GM12878 (cell line): ENCODE data around the gene BRAT1.

Experiments used
- E2F8 ChIP-seq: fragments of 450-650 bp; IDR thresholded peaks from 2 replicates; pipeline ENCODE4 v1.6.1; 2018; ENCODE audit warnings: mild to moderate bottlenecking, low read depth, moderate library complexity; ENCODE audit not compliant: partially characterized antibody
- EGR1 ChIP-seq, 2 experiments: IDR thresholded peaks; 1 replicate in 1 of 2; 2 replicates in 1 of 2; pipeline ENCODE4 v1.6.1; 2011 to 2012; ENCODE audit warnings: low read depth in 2 of 2, low read length in 2 of 2, borderline replicate concordance in 1 of 2, mild to moderate bottlenecking in 1 of 2, moderate library complexity in 1 of 2
- ETV6 ChIP-seq, 2 experiments: fragments of 450-650 bp in 1 of 2; IDR thresholded peaks in 1 of 2; conservative IDR thresholded peaks in 1 of 2; 2 replicates each; pipeline ENCODE4 v1.6.1; 2014; ENCODE audit warnings: antibody characterized with exemption in 1 of 2, borderline replicate concordance in 1 of 2, low read depth in 1 of 2, mild to moderate bottlenecking in 1 of 2, moderate library complexity in 1 of 2
- FOS ChIP-seq: IDR thresholded peaks from 3 replicates; pipeline ENCODE4 v1.6.1; 2011; ENCODE audit warnings: borderline replicate concordance; ENCODE audit not compliant: insufficient read length; ENCODE audit errors: extremely low read depth
- HDGF ChIP-seq: fragments of 450-650 bp; IDR thresholded peaks from 2 replicates; pipeline ENCODE4 v1.6.1; 2016; ENCODE audit warnings: antibody characterized with exemption
- POLR2A ChIP-seq: IDR thresholded peaks from 2 replicates; pipeline ENCODE4 v1.6.1; 2011; ENCODE audit warnings: low read depth, mild to moderate bottlenecking, low read length
- POLR2AphosphoS5 ChIP-seq: IDR thresholded peaks from 2 replicates; pipeline ENCODE4 v1.6.1; 2011; ENCODE audit warnings: mild to moderate bottlenecking, low read length, inconsistent platforms
- RFX5 ChIP-seq: IDR thresholded peaks from 2 replicates; pipeline ENCODE4 v1.6.1; 2011; ENCODE audit warnings: low read depth, low read length, improper control_type of control experiment
- TF ChIP-seq, protein P1 (sequence below): fragments of 150-350 bp; IDR thresholded peaks from 2 replicates; pipeline ENCODE4 v1.6.1; 2014; ENCODE audit warnings: mild to moderate bottlenecking, low read depth, low read length
- TF ChIP-seq, protein P2 (sequence below), 3 experiments: IDR thresholded peaks in 2 of 3; conservative IDR thresholded peaks in 1 of 3; 2 replicates each; pipeline ENCODE4 v1.5.1; 2011; ENCODE audit warnings: low read depth in 3 of 3, low read length in 3 of 3, mild to moderate bottlenecking in 3 of 3, control low read depth in 2 of 3, moderate library complexity in 2 of 3, inconsistent platforms in 1 of 3, mixed read lengths in 1 of 3; ENCODE audit not compliant: control insufficient read depth in 2 of 3, insufficient read depth in 1 of 3; ENCODE audit errors: extremely low read depth in 1 of 3
- TF ChIP-seq, protein P3 (sequence below): IDR thresholded peaks from 2 replicates; pipeline ENCODE4 v1.6.1; 2012; ENCODE audit warnings: mild to moderate bottlenecking, low read depth, low read length

- no peak for TF ChIP-seq POLR2A
- TF ChIP-seq, protein P1, sequence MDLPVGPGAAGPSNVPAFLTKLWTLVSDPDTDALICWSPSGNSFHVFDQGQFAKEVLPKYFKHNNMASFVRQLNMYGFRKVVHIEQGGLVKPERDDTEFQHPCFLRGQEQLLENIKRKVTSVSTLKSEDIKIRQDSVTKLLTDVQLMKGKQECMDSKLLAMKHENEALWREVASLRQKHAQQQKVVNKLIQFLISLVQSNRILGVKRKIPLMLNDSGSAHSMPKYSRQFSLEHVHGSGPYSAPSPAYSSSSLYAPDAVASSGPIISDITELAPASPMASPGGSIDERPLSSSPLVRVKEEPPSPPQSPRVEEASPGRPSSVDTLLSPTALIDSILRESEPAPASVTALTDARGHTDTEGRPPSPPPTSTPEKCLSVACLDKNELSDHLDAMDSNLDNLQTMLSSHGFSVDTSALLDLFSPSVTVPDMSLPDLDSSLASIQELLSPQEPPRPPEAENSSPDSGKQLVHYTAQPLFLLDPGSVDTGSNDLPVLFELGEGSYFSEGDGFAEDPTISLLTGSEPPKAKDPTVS, result no peak
- TF ChIP-seq, protein P2, sequence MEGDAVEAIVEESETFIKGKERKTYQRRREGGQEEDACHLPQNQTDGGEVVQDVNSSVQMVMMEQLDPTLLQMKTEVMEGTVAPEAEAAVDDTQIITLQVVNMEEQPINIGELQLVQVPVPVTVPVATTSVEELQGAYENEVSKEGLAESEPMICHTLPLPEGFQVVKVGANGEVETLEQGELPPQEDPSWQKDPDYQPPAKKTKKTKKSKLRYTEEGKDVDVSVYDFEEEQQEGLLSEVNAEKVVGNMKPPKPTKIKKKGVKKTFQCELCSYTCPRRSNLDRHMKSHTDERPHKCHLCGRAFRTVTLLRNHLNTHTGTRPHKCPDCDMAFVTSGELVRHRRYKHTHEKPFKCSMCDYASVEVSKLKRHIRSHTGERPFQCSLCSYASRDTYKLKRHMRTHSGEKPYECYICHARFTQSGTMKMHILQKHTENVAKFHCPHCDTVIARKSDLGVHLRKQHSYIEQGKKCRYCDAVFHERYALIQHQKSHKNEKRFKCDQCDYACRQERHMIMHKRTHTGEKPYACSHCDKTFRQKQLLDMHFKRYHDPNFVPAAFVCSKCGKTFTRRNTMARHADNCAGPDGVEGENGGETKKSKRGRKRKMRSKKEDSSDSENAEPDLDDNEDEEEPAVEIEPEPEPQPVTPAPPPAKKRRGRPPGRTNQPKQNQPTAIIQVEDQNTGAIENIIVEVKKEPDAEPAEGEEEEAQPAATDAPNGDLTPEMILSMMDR (IDR thresholded peaks at IDR 0.05 in 2 of 3, conservative IDR thresholded peaks at IDR 0.05 in 1 of 3; ENCODE audit: control insufficient read depth in 2 of 3, extremely low read depth in 1 of 3, insufficient read depth in 1 of 3, low read depth in 3 of 3, low read length in 3 of 3), result no peak
- TF ChIP-seq HDGF, result no peak
- no peak for TF ChIP-seq E2F8
- TF ChIP-seq, protein P3, sequence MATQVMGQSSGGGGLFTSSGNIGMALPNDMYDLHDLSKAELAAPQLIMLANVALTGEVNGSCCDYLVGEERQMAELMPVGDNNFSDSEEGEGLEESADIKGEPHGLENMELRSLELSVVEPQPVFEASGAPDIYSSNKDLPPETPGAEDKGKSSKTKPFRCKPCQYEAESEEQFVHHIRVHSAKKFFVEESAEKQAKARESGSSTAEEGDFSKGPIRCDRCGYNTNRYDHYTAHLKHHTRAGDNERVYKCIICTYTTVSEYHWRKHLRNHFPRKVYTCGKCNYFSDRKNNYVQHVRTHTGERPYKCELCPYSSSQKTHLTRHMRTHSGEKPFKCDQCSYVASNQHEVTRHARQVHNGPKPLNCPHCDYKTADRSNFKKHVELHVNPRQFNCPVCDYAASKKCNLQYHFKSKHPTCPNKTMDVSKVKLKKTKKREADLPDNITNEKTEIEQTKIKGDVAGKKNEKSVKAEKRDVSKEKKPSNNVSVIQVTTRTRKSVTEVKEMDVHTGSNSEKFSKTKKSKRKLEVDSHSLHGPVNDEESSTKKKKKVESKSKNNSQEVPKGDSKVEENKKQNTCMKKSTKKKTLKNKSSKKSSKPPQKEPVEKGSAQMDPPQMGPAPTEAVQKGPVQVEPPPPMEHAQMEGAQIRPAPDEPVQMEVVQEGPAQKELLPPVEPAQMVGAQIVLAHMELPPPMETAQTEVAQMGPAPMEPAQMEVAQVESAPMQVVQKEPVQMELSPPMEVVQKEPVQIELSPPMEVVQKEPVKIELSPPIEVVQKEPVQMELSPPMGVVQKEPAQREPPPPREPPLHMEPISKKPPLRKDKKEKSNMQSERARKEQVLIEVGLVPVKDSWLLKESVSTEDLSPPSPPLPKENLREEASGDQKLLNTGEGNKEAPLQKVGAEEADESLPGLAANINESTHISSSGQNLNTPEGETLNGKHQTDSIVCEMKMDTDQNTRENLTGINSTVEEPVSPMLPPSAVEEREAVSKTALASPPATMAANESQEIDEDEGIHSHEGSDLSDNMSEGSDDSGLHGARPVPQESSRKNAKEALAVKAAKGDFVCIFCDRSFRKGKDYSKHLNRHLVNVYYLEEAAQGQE, result no peak
- TF ChIP-seq FOS, result no peak
- TF ChIP-seq EGR1 (IDR thresholded peaks at IDR 0.05; ENCODE audit: borderline replicate concordance in 1 of 2, low read depth in 2 of 2, low read length in 2 of 2), result no peak
- TF ChIP-seq RFX5, result no peak
- no peak for TF ChIP-seq ETV6 (conservative IDR thresholded peaks at IDR 0.05 in 1 of 2, IDR thresholded peaks at IDR 0.05 in 1 of 2; ENCODE audit: borderline replicate concordance in 1 of 2, low read depth in 1 of 2)
- no peak for TF ChIP-seq POLR2AphosphoS5
Measured at GRCh38 chr7:2587778-2588177, 32.5 kb upstream of the BRAT1 start.
